Lung (tissue), 12 donors: ENCODE results near the gene PEPD. TPM values are rescaled to one million over a fixed set of nuclear protein-coding genes. Genes with fewer than 3 reads are reported as not detected.

Experiments
- ATAC-seq: fragments of 200-7000 bp; cut with Tn5 transposase; one replicate; pipeline ENCODE4 v1.9.1; 2020; ENCODE audit warnings: moderate number of reproducible peaks; ENCODE audit not compliant: insufficient read depth, low FRiP score
- DNase-seq, 3 donors: peaks; one replicate each; pipeline ENCODE4 v3.0.0-alpha.2; 2013 to 2017
- H3K27ac ChIP-seq, 2 donors: one replicate each; pipeline ENCODE4 v1.5.1; 2013; ENCODE audit warnings: mild to moderate bottlenecking in 2 of 2, moderate library complexity in 2 of 2, control low read depth in 1 of 2, inconsistent platforms in 1 of 2, low read depth in 1 of 2, low read length in 1 of 2
- H3K27me3 ChIP-seq, 3 donors: one replicate each; pipeline ENCODE4 v1.5.1; 2013; ENCODE audit warnings: low read length in 2 of 3; ENCODE audit not compliant: control insufficient read depth in 3 of 3, insufficient read depth in 3 of 3
- H3K36me3 ChIP-seq, 4 donors: one replicate each; pipeline ENCODE4 v1.5.1; 2013; ENCODE audit warnings: low read length in 4 of 4, mild to moderate bottlenecking in 1 of 4, moderate library complexity in 1 of 4; ENCODE audit not compliant: control insufficient read depth in 4 of 4, insufficient read depth in 4 of 4
- H3K4me1 ChIP-seq, 5 donors: one replicate each; pipeline ENCODE4 v1.5.1; 2013; ENCODE audit warnings: low read length in 5 of 5, mild to moderate bottlenecking in 2 of 5, moderate library complexity in 1 of 5; ENCODE audit not compliant: control insufficient read depth in 5 of 5, insufficient read depth in 5 of 5
- H3K4me3 ChIP-seq: one replicate; pipeline ENCODE4 v1.5.1; 2013; ENCODE audit warnings: mild to moderate bottlenecking, control low read depth, moderate library complexity
- H3K9ac ChIP-seq, 2 donors: one replicate each; pipeline ENCODE4 v1.5.1; 2013; ENCODE audit warnings: low read length in 2 of 2, control low read depth in 1 of 2; ENCODE audit not compliant: insufficient read depth in 1 of 2
- H3K9me3 ChIP-seq, 4 donors: one replicate each; pipeline ENCODE4 v1.5.1; 2013; ENCODE audit warnings: low read length in 3 of 4, mild to moderate bottlenecking in 1 of 4, moderate library complexity in 1 of 4; ENCODE audit not compliant: control insufficient read depth in 4 of 4, insufficient read depth in 3 of 4
- WGBS, 2 donors: extraction: QIAGEN DNeasy Blood & Tissue Kit; methylation state at CpG; one replicate each; pipeline ENCODE4 v1.1.7; 2013; 5-methylcytosine and 5-hydroxymethylcytosine counted together
- polyA plus RNA-seq, 2 donors: library from polyadenylated mRNA; stranded (reverse); fragments of 200-250 nt; gene quantifications; one replicate each; pipeline ENCODE4 v1.2.1, GENCODE V29; 2013
- total RNA-seq, 2 donors: library from RNA; depleted of rRNA in 1 of 2; stranded (reverse); fragments of >200 nt in 1 of 2; gene quantifications; one replicate each; pipeline ENCODE4 v1.2.1, GENCODE V29; 2014 to 2021
- TF ChIP-seq, protein P1 (sequence below): IDR thresholded peaks from 2 replicates; pipeline ENCODE4 v1.5.1; 2012; ENCODE audit warnings: mild to moderate bottlenecking; ENCODE audit errors: control extremely low read depth, extremely low read depth
- donor health status: control.
- donor health status: control.
- donor health status: Bipolar disorder and iron deficiency.
- donor health status: healthy.
- donor health status: DM: yes; HTN: yes; CAD: no.

PEPD gene
- total and polyA plus RNA-seq, 4 donors: 29.6 to 88.2 (median 73.4) TPM

DNA sequence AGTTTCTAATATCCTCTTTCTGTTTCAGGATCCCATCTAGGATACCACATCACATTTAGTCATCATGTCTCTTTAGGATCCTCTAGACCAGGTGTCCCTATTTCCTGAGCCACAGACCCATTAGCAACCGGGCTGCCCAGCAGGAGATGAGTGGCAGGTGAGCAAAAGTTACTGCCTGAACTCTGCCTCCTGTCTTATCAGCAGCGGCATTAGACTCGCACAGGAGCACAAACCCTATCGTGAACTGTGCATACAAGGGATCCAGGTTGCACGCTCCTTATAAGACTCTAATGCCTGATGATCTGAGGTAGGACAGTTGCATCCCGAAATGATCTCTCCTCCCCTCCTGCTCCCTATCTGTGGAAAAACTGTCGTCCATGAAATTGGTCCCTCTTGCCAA is 155.9 kb downstream of the PEPD start:
- no peak for DNase-seq
- 76 to 82% methylated on average over 7 of the region's 7 CpGs for WGBS, 2 donors
- TF ChIP-seq, protein P1, sequence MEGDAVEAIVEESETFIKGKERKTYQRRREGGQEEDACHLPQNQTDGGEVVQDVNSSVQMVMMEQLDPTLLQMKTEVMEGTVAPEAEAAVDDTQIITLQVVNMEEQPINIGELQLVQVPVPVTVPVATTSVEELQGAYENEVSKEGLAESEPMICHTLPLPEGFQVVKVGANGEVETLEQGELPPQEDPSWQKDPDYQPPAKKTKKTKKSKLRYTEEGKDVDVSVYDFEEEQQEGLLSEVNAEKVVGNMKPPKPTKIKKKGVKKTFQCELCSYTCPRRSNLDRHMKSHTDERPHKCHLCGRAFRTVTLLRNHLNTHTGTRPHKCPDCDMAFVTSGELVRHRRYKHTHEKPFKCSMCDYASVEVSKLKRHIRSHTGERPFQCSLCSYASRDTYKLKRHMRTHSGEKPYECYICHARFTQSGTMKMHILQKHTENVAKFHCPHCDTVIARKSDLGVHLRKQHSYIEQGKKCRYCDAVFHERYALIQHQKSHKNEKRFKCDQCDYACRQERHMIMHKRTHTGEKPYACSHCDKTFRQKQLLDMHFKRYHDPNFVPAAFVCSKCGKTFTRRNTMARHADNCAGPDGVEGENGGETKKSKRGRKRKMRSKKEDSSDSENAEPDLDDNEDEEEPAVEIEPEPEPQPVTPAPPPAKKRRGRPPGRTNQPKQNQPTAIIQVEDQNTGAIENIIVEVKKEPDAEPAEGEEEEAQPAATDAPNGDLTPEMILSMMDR: no peak
- Histone ChIP-seq H3K36me3 (no peaks in the 10 kb centered on the region), H3K27ac (no peak overlapping the region), H3K4me1 (no peaks in the 10 kb centered on the region), H3K4me3 (no peak overlapping the region), H3K27me3 (no peaks in the 10 kb centered on the region), H3K9ac (no peak overlapping the region), H3K9me3 (no peaks in the 10 kb centered on the region)
- no peak for ATAC-seq

DNA sequence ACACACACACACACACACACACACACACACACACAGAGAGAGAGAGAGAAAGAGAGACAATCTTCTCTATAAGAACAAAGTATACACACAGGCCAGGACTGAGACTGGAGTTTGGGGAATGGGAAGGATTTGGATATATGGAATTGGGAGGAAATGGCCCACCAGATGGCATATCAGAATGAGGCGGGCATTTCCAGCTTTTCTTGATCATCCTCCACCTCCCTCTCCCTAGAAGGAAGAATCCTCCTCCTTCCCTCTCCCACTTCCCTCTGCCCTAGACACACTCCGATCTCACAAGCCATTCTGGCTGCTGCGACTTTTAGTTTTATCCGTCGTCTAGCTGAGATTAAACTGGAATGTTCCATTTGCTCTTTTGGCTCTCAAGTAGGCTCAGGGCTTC is 158.1 kb downstream of the PEPD start:
- H3K9ac ChIP-seq: no peak overlapping the region
- no peak overlapping the region for H3K27ac ChIP-seq
- 82% methylated on average over 5 of the region's 5 CpGs for WGBS, 2 donors
- no peaks in the 10 kb centered on the region for H3K9me3 ChIP-seq
- TF ChIP-seq, protein P1: no peak
- DNase-seq (no peak), ATAC-seq (no peak)
- no peaks in the 10 kb centered on the region for H3K27me3 ChIP-seq
- no peaks in the 10 kb centered on the region for H3K4me1 ChIP-seq
- no peak overlapping the region for H3K4me3 ChIP-seq
- no peaks in the 10 kb centered on the region for H3K36me3 ChIP-seq

DNA sequence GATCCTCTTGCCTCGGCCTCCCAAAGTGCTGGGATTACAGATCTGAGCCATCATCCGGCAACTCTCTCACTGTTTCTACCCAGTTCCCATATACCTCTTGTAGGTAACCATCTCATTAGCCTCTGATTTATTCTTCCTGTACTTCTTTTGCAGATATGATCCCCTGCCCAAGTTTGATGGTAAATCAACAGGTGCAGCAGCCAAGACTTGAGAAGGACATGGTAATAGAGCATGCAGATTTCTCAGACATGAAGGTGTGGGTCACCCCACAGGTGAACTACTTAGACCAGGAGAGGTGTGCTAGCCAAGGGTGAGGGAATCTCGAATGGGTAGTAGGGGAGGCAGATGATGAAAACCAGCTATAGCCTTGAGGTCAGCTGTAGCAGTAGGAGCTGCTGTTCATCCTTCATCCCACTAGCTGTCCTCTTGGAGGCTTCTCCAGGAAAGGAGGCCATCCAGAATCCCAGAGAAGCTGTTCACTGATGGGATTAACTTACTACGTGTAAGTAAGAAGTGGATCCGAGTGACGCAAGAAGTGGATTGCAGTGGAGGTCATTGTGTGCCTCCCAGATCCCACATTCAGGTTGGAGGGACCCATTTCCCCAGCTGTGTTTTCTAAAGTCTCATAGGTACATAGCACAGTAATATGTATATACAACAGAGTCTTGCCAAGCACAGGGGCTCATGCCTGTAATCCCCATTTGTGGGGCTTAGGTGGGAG is 158.9 kb downstream of the PEPD start:
- ATAC-seq (no peak), DNase-seq (no peak)
- WGBS, 2 donors: 88 to 89% methylated on average over 6 of the region's 6 CpGs
- TF ChIP-seq, protein P1: no peak
- no peak overlapping the region for H3K9ac ChIP-seq
- no peak overlapping the region for H3K4me3 ChIP-seq
- H3K9me3 ChIP-seq: no peaks in the 10 kb centered on the region
- no peaks in the 10 kb centered on the region for H3K36me3 ChIP-seq
- no peaks in the 10 kb centered on the region for H3K27me3 ChIP-seq
- no peak overlapping the region for H3K27ac ChIP-seq
- no peaks in the 10 kb centered on the region for H3K4me1 ChIP-seq

DNA sequence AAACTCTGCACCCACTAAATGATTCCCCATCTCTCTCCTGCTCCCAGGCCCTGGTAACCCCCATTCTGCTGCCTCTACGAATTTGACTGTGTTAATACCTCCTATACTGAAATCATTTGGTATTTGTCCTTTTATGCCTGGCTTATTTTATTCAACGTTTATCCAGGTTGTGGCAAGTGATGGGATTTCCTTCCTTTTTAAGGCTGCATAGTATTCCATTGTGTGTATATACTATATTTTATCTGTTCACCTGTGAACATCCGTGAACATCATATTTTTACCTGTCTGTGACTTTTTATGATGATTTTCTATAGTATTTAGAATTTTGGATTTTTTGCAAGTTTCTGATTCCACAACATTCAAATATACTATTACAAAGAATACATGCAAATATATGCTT is 162.0 kb downstream of the PEPD start:
- no peak for ATAC-seq

More for the DNA sequence above, 162.0 kb downstream of the PEPD start:
- Histone ChIP-seq H3K4me1 (no peaks in the 10 kb centered on the region), H3K4me3 (no peak overlapping the region), H3K27me3 (no peaks in the 10 kb centered on the region), H3K9ac (no peak overlapping the region), H3K36me3 (no peaks in the 10 kb centered on the region), H3K9me3 (peaks cover 0 to 6% (median 2%) of the 10 kb centered on the region in 4 donors), H3K27ac (no peak overlapping the region)
- TF ChIP-seq, protein P1: no peak
- 84 to 93% methylated on average over 3 of the region's 3 CpGs for WGBS, 2 donors
- DNase-seq: no peak
